Osteoblast (primary cell): ENCODE results near the gene BDKRB1. TPM values are rescaled to one million over a fixed set of nuclear protein-coding genes. Genes with fewer than 3 reads are reported as not detected.

ENCODE experiments used
- DNase-seq: peaks from one replicate; pipeline ENCODE4 v3.0.0; 2011; ENCODE audit warnings: low spot score, mixed read lengths; ENCODE audit not compliant: insufficient read length; ENCODE audit errors: missing footprints
- H2AFZ ChIP-seq: 2 replicates; pipeline ENCODE4 v1.6.0; 2011; ENCODE audit warnings: mild to moderate bottlenecking, low read length
- H3K27ac ChIP-seq: 2 replicates; pipeline ENCODE4 v1.5.1; 2011; ENCODE audit warnings: mild to moderate bottlenecking, low read depth, low read length, moderate library complexity
- H3K27me3 ChIP-seq: 2 replicates; pipeline ENCODE4 v1.6.0; 2012; ENCODE audit warnings: mild to moderate bottlenecking, control low read depth, inconsistent platforms, low read length, moderate library complexity; ENCODE audit not compliant: insufficient read depth
- H3K36me3 ChIP-seq: 2 replicates; pipeline ENCODE4 v1.5.1; 2011; ENCODE audit warnings: mild to moderate bottlenecking, low read length, control low read depth, moderate library complexity; ENCODE audit not compliant: insufficient read depth
- H3K4me1 ChIP-seq: 2 replicates; pipeline ENCODE4 v1.5.1; 2011; ENCODE audit warnings: mild to moderate bottlenecking, low read length, control low read depth, moderate library complexity; ENCODE audit not compliant: insufficient read depth
- H3K4me2 ChIP-seq: 2 replicates; pipeline ENCODE4 v1.6.0; 2011; ENCODE audit warnings: mild to moderate bottlenecking, low read length; ENCODE audit not compliant: insufficient read depth
- H3K4me3 ChIP-seq: fragments of 200-600 bp; sonication (generic); 3 replicates; pipeline ENCODE4 v1.5.1; 2012; ENCODE audit warnings: mild to moderate bottlenecking, low read length, inconsistent platforms; ENCODE audit not compliant: insufficient read depth
- H3K79me2 ChIP-seq: 2 replicates; pipeline ENCODE4 v1.6.0; 2012; ENCODE audit warnings: mild to moderate bottlenecking, low read length, control low read depth, inconsistent platforms; ENCODE audit not compliant: insufficient read depth
- H3K9me3 ChIP-seq: 2 replicates; pipeline ENCODE4 v1.5.1; 2011; ENCODE audit warnings: low read depth, low read length, control low read depth
- H4K20me1 ChIP-seq: 2 replicates; pipeline ENCODE4 v1.6.0; 2012; ENCODE audit warnings: mild to moderate bottlenecking, low read length, control low read depth; ENCODE audit not compliant: insufficient read depth
- total RNA-seq: library from RNA; depleted of rRNA; stranded (reverse); fragments of >200 nt; gene quantifications from 2 replicates; pipeline ENCODE4 v1.2.3, GENCODE V29; 2012
- TF ChIP-seq, protein P1 (sequence below): IDR thresholded peaks from 2 replicates; pipeline ENCODE4 v1.5.1; 2011; ENCODE audit warnings: mild to moderate bottlenecking, low read depth, low read length, moderate library complexity; ENCODE audit errors: extremely low read depth

Gene BDKRB1
- total RNA-seq, 1 donor = 0.72 TPM

DNA sequence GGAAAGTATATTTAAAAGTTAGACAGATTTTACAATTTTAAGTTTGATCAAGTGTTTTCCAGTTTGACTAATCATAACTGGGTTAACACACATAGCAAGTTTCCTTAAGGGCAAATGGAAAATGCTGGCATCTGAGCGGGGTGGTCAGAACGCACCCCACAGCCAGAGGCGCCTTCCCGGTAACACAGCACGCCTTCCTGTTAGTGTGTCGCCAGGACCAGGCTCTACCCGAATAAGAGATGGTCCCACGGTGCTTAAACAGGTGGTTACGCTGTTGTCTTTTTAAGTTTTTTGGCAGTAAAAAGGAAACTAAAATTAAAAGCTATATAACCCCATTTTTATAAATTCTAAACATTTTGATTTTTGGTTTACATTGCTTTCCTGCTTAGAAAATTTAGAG is 28.0 kb downstream of the BDKRB1 start:
- Histone ChIP-seq H3K4me2 (no peak overlapping the region), H3K36me3 (peaks cover 12% of the 10 kb centered on the region), H3K27ac (no peak overlapping the region), H2AFZ (no peak overlapping the region), H4K20me1 (no peaks in the 10 kb centered on the region), H3K9me3 (no peaks in the 10 kb centered on the region), H3K79me2 (no peaks in the 10 kb centered on the region), H3K27me3 (no peaks in the 10 kb centered on the region), H3K4me3 (no peak overlapping the region), H3K4me1 (no peaks in the 10 kb centered on the region)
- TF ChIP-seq, protein P1, sequence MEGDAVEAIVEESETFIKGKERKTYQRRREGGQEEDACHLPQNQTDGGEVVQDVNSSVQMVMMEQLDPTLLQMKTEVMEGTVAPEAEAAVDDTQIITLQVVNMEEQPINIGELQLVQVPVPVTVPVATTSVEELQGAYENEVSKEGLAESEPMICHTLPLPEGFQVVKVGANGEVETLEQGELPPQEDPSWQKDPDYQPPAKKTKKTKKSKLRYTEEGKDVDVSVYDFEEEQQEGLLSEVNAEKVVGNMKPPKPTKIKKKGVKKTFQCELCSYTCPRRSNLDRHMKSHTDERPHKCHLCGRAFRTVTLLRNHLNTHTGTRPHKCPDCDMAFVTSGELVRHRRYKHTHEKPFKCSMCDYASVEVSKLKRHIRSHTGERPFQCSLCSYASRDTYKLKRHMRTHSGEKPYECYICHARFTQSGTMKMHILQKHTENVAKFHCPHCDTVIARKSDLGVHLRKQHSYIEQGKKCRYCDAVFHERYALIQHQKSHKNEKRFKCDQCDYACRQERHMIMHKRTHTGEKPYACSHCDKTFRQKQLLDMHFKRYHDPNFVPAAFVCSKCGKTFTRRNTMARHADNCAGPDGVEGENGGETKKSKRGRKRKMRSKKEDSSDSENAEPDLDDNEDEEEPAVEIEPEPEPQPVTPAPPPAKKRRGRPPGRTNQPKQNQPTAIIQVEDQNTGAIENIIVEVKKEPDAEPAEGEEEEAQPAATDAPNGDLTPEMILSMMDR = no peak
- DNase-seq = no peak

DNA sequence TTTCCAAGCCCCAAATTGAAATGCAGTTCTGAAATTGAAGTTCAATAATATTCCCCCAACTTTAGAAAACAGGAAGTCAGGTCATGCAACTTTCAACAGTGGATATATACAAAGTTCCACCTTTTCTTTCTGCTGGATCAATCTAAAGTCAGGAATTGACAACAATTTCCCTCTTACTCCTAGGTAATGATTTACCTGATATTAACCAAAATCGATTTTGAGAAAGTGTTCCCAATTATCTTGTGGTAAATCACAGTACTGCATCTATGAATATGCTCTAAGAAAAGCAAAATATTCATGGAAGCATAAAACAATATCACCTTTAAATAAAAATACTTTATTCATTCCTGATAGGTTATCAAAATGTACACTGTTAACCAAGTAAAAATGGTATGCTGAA is 28.4 kb downstream of the BDKRB1 start:
- Histone ChIP-seq H3K4me1 (no peaks in the 10 kb centered on the region), H2AFZ (no peak overlapping the region)

DNA sequence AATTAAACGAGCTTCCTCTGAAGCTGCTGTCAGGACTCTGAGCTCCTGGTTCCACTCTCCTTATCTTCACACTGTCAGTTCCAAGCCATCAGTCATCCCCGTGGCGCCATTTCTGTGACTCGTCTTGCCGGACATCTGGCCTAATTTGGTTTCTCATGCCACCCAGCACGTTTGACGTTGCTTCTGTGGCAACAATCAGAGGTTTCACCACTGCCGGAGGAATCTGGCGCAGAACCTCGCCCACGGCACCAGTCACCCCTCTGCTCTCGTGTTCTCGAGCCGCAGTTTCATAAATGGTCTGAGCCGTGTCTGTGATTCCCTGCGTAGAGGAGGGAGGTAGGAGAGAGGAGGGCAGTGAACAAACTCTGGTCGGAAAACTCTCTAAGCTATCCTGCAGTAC is 29.7 kb downstream of the BDKRB1 start:
- Histone ChIP-seq H4K20me1 (no peaks in the 10 kb centered on the region), H3K79me2 (no peaks in the 10 kb centered on the region), H2AFZ (no peak overlapping the region), H3K4me2 (no peak overlapping the region), H3K27ac (no peak overlapping the region), H3K4me1 (no peaks in the 10 kb centered on the region), H3K4me3 (no peak overlapping the region), H3K27me3 (no peaks in the 10 kb centered on the region), H3K9me3 (no peaks in the 10 kb centered on the region), H3K36me3 (peaks cover 29% of the 10 kb centered on the region)
- TF ChIP-seq, protein P1 = no peak
- peak; percentile 23 for DNase-seq

More for the DNA sequence above, 28.4 kb downstream of the BDKRB1 start:
- no peak overlapping the region for H3K4me3 ChIP-seq
- no peak for DNase-seq
- H3K36me3 ChIP-seq = peaks cover 16% of the 10 kb centered on the region
- no peaks in the 10 kb centered on the region for H3K79me2 ChIP-seq
- no peak overlapping the region for H3K27ac ChIP-seq
- H4K20me1 ChIP-seq = no peaks in the 10 kb centered on the region
- no peaks in the 10 kb centered on the region for H3K27me3 ChIP-seq
- H3K4me2 ChIP-seq = no peak overlapping the region
- H3K9me3 ChIP-seq = no peaks in the 10 kb centered on the region
- TF ChIP-seq, protein P1 = no peak

DNA sequence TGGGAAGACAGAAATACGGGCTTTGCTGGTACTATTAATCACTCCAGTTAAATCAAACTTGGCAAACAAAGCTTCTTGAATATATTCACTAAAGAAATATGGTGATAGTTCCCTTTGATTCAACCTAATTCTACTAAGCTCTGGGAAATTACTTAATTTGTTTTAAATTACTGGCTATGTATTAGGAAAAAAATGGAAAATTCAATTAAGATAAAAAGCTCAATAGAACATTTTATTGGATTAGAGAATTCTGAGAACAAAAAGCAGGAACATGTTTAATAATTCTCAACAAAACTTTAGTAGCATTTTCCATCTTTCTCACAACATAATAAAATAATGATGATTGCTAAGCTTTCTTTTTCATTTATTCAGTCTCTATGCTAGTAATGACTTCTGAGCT is 30.2 kb downstream of the BDKRB1 start:
- H3K4me2 ChIP-seq = no peak overlapping the region
- no peak overlapping the region for H3K27ac ChIP-seq
- no peaks in the 10 kb centered on the region for H4K20me1 ChIP-seq
- no peaks in the 10 kb centered on the region for H3K79me2 ChIP-seq
- H3K4me1 ChIP-seq = no peaks in the 10 kb centered on the region
- H3K4me3 ChIP-seq = no peak overlapping the region
- H3K9me3 ChIP-seq = no peaks in the 10 kb centered on the region
- H2AFZ ChIP-seq = no peak overlapping the region
- peaks cover 34% of the 10 kb centered on the region for H3K36me3 ChIP-seq
- DNase-seq = no peak
- no peaks in the 10 kb centered on the region for H3K27me3 ChIP-seq
- TF ChIP-seq, protein P1 = no peak
